Neural crest cell (in vitro differentiated cells): ENCODE results near the gene PLEKHA1. TPM values are rescaled to one million over a fixed set of nuclear protein-coding genes. Genes with fewer than 3 reads are reported as not detected.

Experiments used
- DNase-seq: peaks from one replicate; pipeline ENCODE4 v3.0.0; 2021; ENCODE audit warnings: low read depth, mixed read lengths, low spot score
- H3K27ac Mint-ChIP-seq: one replicate; pipeline ENCODE4 v1.8.0; 2021; ENCODE audit warnings: mild to moderate bottlenecking, mixed read lengths; ENCODE audit not compliant: unreplicated experiment
- H3K27me3 Mint-ChIP-seq: 2 replicates; pipeline ENCODE4 v1.8.0; 2021; ENCODE audit warnings: low read depth, mild to moderate bottlenecking, mixed read lengths
- H3K36me3 Mint-ChIP-seq: 2 replicates; pipeline ENCODE4 v1.8.0; 2021; ENCODE audit warnings: low read depth, mild to moderate bottlenecking, mixed read lengths
- H3K4me1 Mint-ChIP-seq: 2 replicates; pipeline ENCODE4 v1.8.0; 2021; ENCODE audit warnings: mixed read lengths
- H3K4me3 Mint-ChIP-seq: one replicate; pipeline ENCODE4 v1.8.0; 2021; ENCODE audit warnings: mild to moderate bottlenecking, mixed read lengths
- H3K9me3 Mint-ChIP-seq: 2 replicates; pipeline ENCODE4 v1.8.0; 2021; ENCODE audit warnings: mixed read lengths
- total RNA-seq: library from RNA; stranded (reverse); gene quantifications from 2 replicates; pipeline ENCODE4 v1.2.1, GENCODE V29; 2021
- TF ChIP-seq, protein P1 (sequence below): fragments of 200-600 bp; sonication (generic); conservative IDR thresholded peaks from 2 replicates; pipeline ENCODE4 v1.5.0; 2021; ENCODE audit warnings: antibody characterized with exemption, mild to moderate bottlenecking

The PLEKHA1 gene
- total RNA-seq, 1 donor from 2014 or later: 20.6 TPM

DNA sequence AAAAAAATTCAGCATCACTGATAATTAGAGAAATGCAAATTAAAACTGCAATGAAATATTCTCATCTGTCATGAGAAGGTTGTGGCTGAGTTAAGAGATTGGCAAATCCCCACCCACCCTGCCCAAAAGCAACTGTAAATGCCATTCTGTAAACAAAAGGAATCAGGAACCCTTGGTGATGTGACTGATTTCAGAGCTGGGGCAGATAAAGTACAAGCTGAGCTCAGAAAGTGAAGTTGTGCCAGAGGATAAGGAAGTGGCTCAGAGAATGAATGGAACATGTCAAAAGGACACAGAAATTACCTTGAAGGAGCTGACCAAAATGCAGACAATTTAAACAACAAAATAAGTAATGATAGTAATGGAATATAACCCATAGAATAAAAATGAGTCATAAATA is 47.2 kb downstream of the PLEKHA1 start:
- H3K4me3 Mint-ChIP-seq: no peak overlapping the region
- TF ChIP-seq, protein P1, sequence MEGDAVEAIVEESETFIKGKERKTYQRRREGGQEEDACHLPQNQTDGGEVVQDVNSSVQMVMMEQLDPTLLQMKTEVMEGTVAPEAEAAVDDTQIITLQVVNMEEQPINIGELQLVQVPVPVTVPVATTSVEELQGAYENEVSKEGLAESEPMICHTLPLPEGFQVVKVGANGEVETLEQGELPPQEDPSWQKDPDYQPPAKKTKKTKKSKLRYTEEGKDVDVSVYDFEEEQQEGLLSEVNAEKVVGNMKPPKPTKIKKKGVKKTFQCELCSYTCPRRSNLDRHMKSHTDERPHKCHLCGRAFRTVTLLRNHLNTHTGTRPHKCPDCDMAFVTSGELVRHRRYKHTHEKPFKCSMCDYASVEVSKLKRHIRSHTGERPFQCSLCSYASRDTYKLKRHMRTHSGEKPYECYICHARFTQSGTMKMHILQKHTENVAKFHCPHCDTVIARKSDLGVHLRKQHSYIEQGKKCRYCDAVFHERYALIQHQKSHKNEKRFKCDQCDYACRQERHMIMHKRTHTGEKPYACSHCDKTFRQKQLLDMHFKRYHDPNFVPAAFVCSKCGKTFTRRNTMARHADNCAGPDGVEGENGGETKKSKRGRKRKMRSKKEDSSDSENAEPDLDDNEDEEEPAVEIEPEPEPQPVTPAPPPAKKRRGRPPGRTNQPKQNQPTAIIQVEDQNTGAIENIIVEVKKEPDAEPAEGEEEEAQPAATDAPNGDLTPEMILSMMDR: no peak
- H3K36me3 Mint-ChIP-seq: no peaks in the 10 kb centered on the region
- no peak overlapping the region for H3K27ac Mint-ChIP-seq
- no peak for DNase-seq
- no peaks in the 10 kb centered on the region for H3K4me1 Mint-ChIP-seq
- no peaks in the 10 kb centered on the region for H3K27me3 Mint-ChIP-seq
- no peaks in the 10 kb centered on the region for H3K9me3 Mint-ChIP-seq

- Mint-ChIP-seq H3K27me3 (no peaks in the 10 kb centered on the region), H3K9me3 (no peaks in the 10 kb centered on the region), H3K4me3 (no peak overlapping the region), H3K4me1 (no peaks in the 10 kb centered on the region), H3K36me3 (peaks cover 2% of the 10 kb centered on the region), H3K27ac (peak overlapping the region; percentile 24)
- DNase-seq: no peak
- TF ChIP-seq, protein P1: no peak
These were observed 47.9 kb downstream of the PLEKHA1 start for GRCh38 chr10:122422266-122422989.

DNA sequence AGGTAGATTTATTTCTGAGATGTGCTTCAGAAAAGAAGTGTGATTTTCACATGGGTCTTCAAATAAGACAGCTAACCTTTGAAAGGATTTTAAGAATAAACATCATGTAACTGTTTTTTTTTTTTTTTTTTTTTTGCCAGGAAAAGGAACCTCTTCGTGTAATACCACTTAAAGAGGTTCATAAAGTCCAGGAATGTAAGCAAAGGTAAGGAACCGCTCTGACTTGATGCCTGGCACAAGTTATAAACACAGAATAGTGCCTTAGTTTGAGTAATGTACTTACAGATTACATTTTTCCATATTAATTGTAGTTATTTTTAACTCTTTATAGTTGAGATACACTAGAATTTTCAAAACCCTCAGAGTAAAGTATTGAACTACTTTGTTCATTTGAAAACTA is 49.6 kb downstream of the PLEKHA1 start:
- H3K27me3 Mint-ChIP-seq: no peaks in the 10 kb centered on the region
- H3K9me3 Mint-ChIP-seq: no peaks in the 10 kb centered on the region
- H3K27ac Mint-ChIP-seq: no peak overlapping the region
- DNase-seq: no peak
- no peaks in the 10 kb centered on the region for H3K4me1 Mint-ChIP-seq
- H3K4me3 Mint-ChIP-seq: no peak overlapping the region
- peaks cover 2% of the 10 kb centered on the region for H3K36me3 Mint-ChIP-seq
- TF ChIP-seq, protein P1: no peak

DNA sequence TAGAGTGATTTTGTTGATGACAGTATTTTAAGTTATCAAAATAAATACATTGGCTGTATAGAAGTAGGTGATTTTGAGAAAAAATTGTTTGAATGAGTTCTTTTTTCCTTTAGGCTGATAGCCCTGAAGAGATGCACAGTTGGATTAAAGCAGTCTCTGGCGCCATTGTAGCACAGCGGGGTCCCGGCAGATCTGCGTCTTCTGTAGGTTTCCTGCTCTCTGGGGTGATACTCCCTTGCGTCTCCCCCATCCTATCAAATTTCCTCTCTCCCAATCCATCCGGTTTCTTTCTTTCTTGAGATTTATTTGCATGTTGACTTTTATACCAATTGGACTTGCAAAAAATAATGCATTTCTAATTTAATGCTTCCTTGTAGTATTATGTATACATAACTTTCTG is 52.3 kb downstream of the PLEKHA1 start:
- no peak for DNase-seq
- H3K4me1 Mint-ChIP-seq: no peaks in the 10 kb centered on the region
- peaks cover 4% of the 10 kb centered on the region for H3K36me3 Mint-ChIP-seq
- H3K27ac Mint-ChIP-seq: no peak overlapping the region
- H3K9me3 Mint-ChIP-seq: no peaks in the 10 kb centered on the region
- no peak overlapping the region for H3K4me3 Mint-ChIP-seq
- TF ChIP-seq, protein P1: no peak
- H3K27me3 Mint-ChIP-seq: no peaks in the 10 kb centered on the region

DNA sequence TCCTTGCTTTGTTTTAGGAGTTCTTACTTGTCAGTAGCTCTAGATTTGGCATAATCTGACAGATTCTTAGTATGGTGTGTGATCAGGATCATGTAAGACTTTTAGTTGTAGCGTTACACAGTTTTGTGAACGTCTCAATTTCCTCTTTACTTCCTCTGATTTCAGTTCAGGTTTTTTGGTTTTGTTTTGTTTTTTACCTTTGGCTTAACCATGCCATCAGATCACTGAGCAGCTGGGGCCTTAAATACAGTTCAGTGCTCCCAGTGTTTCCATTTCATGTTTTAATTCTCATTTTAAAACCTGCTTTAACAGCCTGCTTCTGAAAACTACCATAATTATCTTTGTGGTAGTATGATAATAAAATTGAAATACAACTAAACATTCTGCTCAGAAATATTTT is 52.8 kb downstream of the PLEKHA1 start:
- Mint-ChIP-seq H3K27ac (no peak overlapping the region), H3K9me3 (no peaks in the 10 kb centered on the region), H3K4me3 (no peak overlapping the region), H3K27me3 (no peaks in the 10 kb centered on the region), H3K36me3 (peaks cover 4% of the 10 kb centered on the region), H3K4me1 (no peaks in the 10 kb centered on the region)
- DNase-seq: no peak
- TF ChIP-seq, protein P1: no peak
